ENCODE results near the gene MAPK11.

DNA sequence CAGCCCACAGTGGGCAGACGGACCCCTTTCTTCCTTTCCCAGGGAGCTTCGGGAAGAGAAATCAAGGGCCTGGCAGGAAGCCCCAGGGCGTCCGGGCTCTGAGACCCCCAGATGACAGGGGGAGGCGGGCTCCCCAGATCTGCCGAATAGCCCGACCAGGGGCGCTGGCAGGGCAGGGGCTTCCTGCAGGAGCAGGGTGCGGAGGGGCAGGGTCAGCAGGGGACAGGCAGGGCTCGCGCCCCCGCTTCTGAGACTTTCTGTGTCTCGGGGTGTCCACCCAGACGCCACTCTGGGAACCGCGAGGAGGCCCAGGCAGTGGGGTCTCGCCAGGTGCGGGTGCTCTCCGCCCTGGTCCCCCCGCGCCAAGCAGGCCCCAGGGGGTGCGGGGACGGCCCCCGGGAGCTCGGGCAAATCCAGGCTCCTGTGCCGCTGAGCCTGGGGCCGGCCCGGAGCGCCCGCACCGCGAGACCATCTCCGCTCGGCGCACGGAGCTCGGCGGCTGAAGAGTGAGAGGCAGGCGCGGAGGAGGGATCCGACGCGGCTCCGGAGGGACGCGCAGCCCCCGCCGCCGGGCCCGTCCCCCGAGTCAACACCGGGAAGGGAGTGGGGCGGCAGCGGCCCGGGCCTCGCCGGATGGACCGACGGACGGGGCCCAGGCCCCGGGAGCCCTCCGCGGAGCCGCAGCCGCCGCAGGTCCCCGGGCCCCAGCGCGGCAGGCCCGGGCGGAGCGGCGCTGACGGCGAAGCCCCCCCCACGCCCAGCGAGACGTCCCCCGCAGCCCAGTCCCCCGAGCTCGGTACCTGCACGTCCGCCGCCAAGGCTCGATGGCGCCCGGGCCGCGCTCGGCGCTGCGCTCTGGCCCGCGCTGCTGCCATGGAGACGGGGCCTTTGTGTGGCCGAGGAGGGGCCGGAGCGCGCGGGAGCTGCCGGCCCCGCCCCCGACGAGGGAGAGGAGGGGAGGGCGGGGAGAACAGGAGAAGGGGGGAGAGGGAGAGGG is 36.9 kb upstream of the MAPK11 start, which contains the start of gene PLXNB2:
- TF ChIP-seq, protein P1, sequence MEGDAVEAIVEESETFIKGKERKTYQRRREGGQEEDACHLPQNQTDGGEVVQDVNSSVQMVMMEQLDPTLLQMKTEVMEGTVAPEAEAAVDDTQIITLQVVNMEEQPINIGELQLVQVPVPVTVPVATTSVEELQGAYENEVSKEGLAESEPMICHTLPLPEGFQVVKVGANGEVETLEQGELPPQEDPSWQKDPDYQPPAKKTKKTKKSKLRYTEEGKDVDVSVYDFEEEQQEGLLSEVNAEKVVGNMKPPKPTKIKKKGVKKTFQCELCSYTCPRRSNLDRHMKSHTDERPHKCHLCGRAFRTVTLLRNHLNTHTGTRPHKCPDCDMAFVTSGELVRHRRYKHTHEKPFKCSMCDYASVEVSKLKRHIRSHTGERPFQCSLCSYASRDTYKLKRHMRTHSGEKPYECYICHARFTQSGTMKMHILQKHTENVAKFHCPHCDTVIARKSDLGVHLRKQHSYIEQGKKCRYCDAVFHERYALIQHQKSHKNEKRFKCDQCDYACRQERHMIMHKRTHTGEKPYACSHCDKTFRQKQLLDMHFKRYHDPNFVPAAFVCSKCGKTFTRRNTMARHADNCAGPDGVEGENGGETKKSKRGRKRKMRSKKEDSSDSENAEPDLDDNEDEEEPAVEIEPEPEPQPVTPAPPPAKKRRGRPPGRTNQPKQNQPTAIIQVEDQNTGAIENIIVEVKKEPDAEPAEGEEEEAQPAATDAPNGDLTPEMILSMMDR (IDR thresholded peaks at IDR 0.05): no peak
- TF ChIP-seq EP300 (IDR thresholded peaks at IDR 0.05): no peak
